Endodermal cell (in vitro differentiated cells): Measurements from ENCODE around the gene UBE2J1. TPM values are rescaled to one million over a fixed set of nuclear protein-coding genes. Genes with fewer than 3 reads are reported as not detected.

ENCODE experiments used
- DNase-seq: peaks from one replicate; pipeline ENCODE4 v3.0.0-alpha.2; 2017
- H3K27ac ChIP-seq: 2 replicates; pipeline ENCODE4 v1.5.1; 2013; ENCODE audit warnings: mild to moderate bottlenecking, low read depth, low read length, moderate library complexity
- H3K27me3 ChIP-seq: 2 replicates; pipeline ENCODE4 v1.6.1; 2013; ENCODE audit warnings: mild to moderate bottlenecking, low read length, moderate library complexity; ENCODE audit not compliant: insufficient read depth, control insufficient read depth, poor library complexity, severe bottlenecking
- H3K36me3 ChIP-seq: 2 replicates; pipeline ENCODE4 v1.7.0; 2013; ENCODE audit warnings: mild to moderate bottlenecking, low read length, moderate library complexity; ENCODE audit not compliant: control insufficient read depth, insufficient read depth
- H3K4me1 ChIP-seq: one replicate; pipeline ENCODE4 v1.7.0; 2013; ENCODE audit warnings: low read length; ENCODE audit not compliant: control insufficient read depth, insufficient read depth
- H3K4me3 ChIP-seq: 2 replicates; pipeline ENCODE4 v1.5.1; 2013; ENCODE audit warnings: mild to moderate bottlenecking, low read length, moderate library complexity
- H3K9ac ChIP-seq: 2 replicates; pipeline ENCODE4 v1.6.1; 2013; ENCODE audit warnings: mild to moderate bottlenecking, low read length, moderate library complexity; ENCODE audit not compliant: poor library complexity, severe bottlenecking; ENCODE audit errors: extremely low read depth
- H3K9me3 ChIP-seq: 2 replicates; pipeline ENCODE4 v1.6.1; 2013; ENCODE audit warnings: mild to moderate bottlenecking, low read length, moderate library complexity; ENCODE audit not compliant: control insufficient read depth
- H3K27ac Mint-ChIP-seq: 2 replicates; pipeline ENCODE4 v1.8.0; 2020; ENCODE audit warnings: mixed read lengths
- H3K27me3 Mint-ChIP-seq: 2 replicates; pipeline ENCODE4 v1.8.0; 2021; ENCODE audit warnings: mild to moderate bottlenecking, mixed read lengths; ENCODE audit not compliant: insufficient read depth
- H3K36me3 Mint-ChIP-seq: 2 replicates; pipeline ENCODE4 v1.8.0; 2020; ENCODE audit warnings: low read depth, mixed read lengths
- H3K4me1 Mint-ChIP-seq: 2 replicates; pipeline ENCODE4 v1.8.0; 2020; ENCODE audit warnings: mixed read lengths
- H3K4me3 Mint-ChIP-seq: 2 replicates; pipeline ENCODE4 v1.8.0; 2020; ENCODE audit warnings: mild to moderate bottlenecking, moderate library complexity, mixed read lengths
- H3K9me3 Mint-ChIP-seq: 2 replicates; pipeline ENCODE4 v1.8.0; 2020; ENCODE audit warnings: mild to moderate bottlenecking, mixed read lengths
- CTCF ChIP-seq: fragments of 200-600 bp; sonication (generic); conservative IDR thresholded peaks from 2 replicates; pipeline ENCODE4 v1.5.0; 2021; ENCODE audit warnings: antibody characterized with exemption, mild to moderate bottlenecking
- WGBS, 2 experiments: methylation state at CpG; one replicate each; pipeline versions ENCODE4 v1.1.5 to v1.1.7; 2013; ENCODE audit warnings: missing lambda C conversion rate in 2 of 2, mixed read lengths in 1 of 2; ENCODE audit not compliant: insufficient coverage in 1 of 2, insufficient read length in 1 of 2; 5-methylcytosine and 5-hydroxymethylcytosine counted together
- total RNA-seq, 2 donors: library from RNA; stranded (reverse); fragmentation: NEBNext Ultra II Directional in 1 of 2; extraction: Animal tissue kit (Norgen Biotek cat#: 25700) in 1 of 2; gene quantifications; 2 replicates in 1 of 2; 3 replicates in 1 of 2; pipeline ENCODE4 v1.2.1, GENCODE V29; 2021

The UBE2J1 gene
- total RNA-seq, 2 donors from 2014 or later = 20.1 to 21.9 TPM

DNA sequence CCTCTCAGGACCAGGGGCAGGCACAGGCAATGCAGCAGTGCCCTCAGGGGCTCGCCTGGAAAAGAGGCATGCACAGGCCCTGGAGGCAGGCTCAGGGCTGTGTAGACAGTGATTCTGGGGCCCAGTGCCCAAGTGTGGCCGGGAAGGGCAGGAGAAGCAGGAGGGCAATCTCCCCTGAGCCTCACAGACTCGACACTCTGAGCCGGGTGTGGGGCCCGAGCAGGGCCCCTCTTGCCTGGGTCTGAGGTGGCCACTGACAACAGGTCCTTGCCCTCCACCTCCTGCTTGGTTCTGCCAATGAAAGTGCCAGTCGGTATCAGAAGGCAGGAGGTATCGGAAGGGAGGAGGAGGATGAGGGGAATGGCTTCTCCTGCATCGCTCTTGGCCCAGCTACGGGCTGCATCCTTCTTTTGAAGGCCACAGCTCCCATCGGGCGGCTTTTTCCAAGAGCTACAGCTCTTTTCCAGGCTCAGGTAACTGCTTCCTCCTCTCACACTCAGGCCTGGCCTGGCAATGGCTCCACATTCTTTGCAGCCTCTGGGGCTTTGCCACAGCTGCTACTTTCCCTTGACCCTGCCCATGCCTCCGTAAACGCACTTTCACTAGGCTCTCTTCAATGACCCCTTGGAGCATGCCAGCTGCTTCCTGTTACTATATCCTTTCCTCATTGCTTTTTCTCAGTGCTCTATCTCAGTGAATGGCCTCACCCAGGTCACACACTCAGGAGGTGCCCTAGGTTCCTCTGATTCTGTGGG is 61.9 kb downstream of the UBE2J1 start:
- H3K9me3 Mint-ChIP-seq = no peaks in the 10 kb centered on the region
- Histone ChIP-seq H3K27me3 (no peaks in the 10 kb centered on the region), H3K9me3 (no peaks in the 10 kb centered on the region), H3K36me3 (no peaks in the 10 kb centered on the region), H3K9ac (no peak overlapping the region), H3K27ac (no peak overlapping the region), H3K4me3 (no peak overlapping the region), H3K4me1 (no peaks in the 10 kb centered on the region)
- H3K27ac Mint-ChIP-seq = no peak overlapping the region
- H3K4me1 Mint-ChIP-seq = no peaks in the 10 kb centered on the region
- no peak for TF ChIP-seq CTCF
- no peak overlapping the region for H3K4me3 Mint-ChIP-seq
- peaks cover 14% of the 10 kb centered on the region for H3K27me3 Mint-ChIP-seq
- WGBS, 2 experiments = 92 to 96% methylated on average over 11 to 13 of the region's 13 CpGs
- H3K36me3 Mint-ChIP-seq = no peaks in the 10 kb centered on the region
- DNase-seq = no peak

DNA sequence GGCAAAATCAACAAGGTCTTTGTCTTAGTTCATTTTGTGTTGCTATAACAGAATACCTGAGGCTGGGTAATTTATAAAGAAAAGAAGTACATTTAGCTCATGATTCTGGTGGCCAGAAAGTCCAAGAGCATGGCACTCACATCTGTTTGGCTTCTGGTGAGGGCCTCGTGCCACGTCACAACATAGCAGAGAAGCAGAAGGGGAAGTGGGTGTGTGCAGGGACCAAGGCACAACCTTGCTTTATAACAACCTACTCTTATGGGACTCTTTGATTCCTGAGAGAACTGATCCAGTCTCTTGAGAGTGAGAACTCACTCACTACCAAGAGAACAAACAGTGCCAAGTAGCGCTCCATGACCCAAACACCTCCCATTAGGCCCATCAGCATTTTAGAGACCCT is 62.8 kb downstream of the UBE2J1 start:
- no peak overlapping the region for H3K4me3 ChIP-seq
- H3K36me3 ChIP-seq = no peaks in the 10 kb centered on the region
- Mint-ChIP-seq H3K27me3 (peaks cover 14% of the 10 kb centered on the region), H3K4me3 (no peak overlapping the region), H3K27ac (no peak overlapping the region), H3K36me3 (no peaks in the 10 kb centered on the region), H3K9me3 (no peaks in the 10 kb centered on the region), H3K4me1 (no peaks in the 10 kb centered on the region)
- no peak for TF ChIP-seq CTCF
- no peaks in the 10 kb centered on the region for H3K9me3 ChIP-seq
- H3K9ac ChIP-seq = no peak overlapping the region
- no peaks in the 10 kb centered on the region for H3K4me1 ChIP-seq
- H3K27me3 ChIP-seq = no peaks in the 10 kb centered on the region
- no peak for DNase-seq
- no peak overlapping the region for H3K27ac ChIP-seq
- WGBS, 2 experiments = 87 to 94% methylated on average over 3 of the region's 3 CpGs

- DNase-seq = no peak
- Mint-ChIP-seq H3K27ac (no peak overlapping the region), H3K4me3 (no peak overlapping the region), H3K27me3 (peaks cover 14% of the 10 kb centered on the region), H3K9me3 (no peaks in the 10 kb centered on the region), H3K4me1 (no peaks in the 10 kb centered on the region), H3K36me3 (no peaks in the 10 kb centered on the region)
- no peak overlapping the region for H3K27ac ChIP-seq
- H3K4me1 ChIP-seq = no peaks in the 10 kb centered on the region
- H3K36me3 ChIP-seq = no peaks in the 10 kb centered on the region
- H3K9ac ChIP-seq = no peak overlapping the region
- no peaks in the 10 kb centered on the region for H3K27me3 ChIP-seq
- no peaks in the 10 kb centered on the region for H3K9me3 ChIP-seq
- H3K4me3 ChIP-seq = no peak overlapping the region
- WGBS, 2 experiments = 95 to 96% methylated on average over 9 of the region's 9 CpGs
- TF ChIP-seq CTCF = no peak
These were observed 65.0 kb downstream of the UBE2J1 start for GRCh38 chr6:89287351-89288028.
